Stomach (tissue), 4 donors: Measurements from ENCODE around the gene FCHO2.

Experiments used
- CTCF ChIP-seq, 7 experiments: fragments of 450-650 bp in 4 of 7; fragments of 200-600 bp in 3 of 7; sonication (generic) in 3 of 7; IDR thresholded peaks; one replicate each; pipeline ENCODE4 v1.5.1; 2016 to 2019; ENCODE audit warnings: antibody characterized with exemption in 7 of 7, control low read depth in 2 of 7, mild to moderate bottlenecking in 1 of 7
- EP300 ChIP-seq: sonication (generic); formaldehyde crosslinking; IDR thresholded peaks from one replicate; pipeline ENCODE4 v1.6.1; 2017; ENCODE audit warnings: antibody characterized with exemption
- POLR2A ChIP-seq, 4 donors: fragments of 450-650 bp; IDR thresholded peaks; one replicate each; pipeline ENCODE4 v1.6.1; 2016; ENCODE audit warnings: antibody characterized with exemption in 4 of 4, control low read depth in 2 of 4, mild to moderate bottlenecking in 1 of 4, moderate library complexity in 1 of 4
- POLR2AphosphoS5 ChIP-seq, 3 donors: sonication (generic); formaldehyde crosslinking; IDR thresholded peaks; one replicate each; pipeline ENCODE4 v1.6.1; 2016; ENCODE audit warnings: antibody characterized with exemption in 3 of 3

- TF ChIP-seq CTCF (IDR thresholded peaks at IDR 0.05) (no peak), POLR2AphosphoS5 (IDR thresholded peaks at IDR 0.05) (no peak), POLR2A (IDR thresholded peaks at IDR 0.05) (no peak), EP300 (no peak)
These were observed 110.6 kb downstream of the FCHO2 start for GRCh38 chr5:73066466-73066865.
